ENCODE data around the gene ATR.
A peak's percentile ranks its signal among the peaks of the same experiment; 100 is the strongest.
"Not testable (repeated sequence)": the region's sequence is repeated elsewhere in the genome, so short reads cannot be mapped to it uniquely, and the experiment has no call there.

The ATR gene

DNA sequence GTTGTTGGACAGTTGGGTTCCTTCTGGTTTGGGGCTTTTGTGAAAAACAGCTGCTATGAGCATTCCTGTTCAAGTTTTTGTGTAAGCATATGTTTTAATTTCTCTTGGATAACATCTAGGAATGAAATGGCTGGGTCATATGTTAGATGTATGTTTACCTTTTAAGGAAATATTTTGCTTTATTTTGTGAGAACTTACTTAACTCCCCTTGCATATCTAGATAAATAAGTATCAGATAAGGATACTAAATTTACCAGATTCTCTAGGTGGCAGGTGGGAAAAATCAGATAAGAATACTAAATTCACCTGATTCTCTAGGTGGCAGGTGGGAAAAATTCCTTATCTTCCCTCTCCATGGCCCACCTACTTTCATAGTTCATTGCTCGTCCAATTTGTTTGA, 16.6 kb upstream of the ATR start:
- Histone ChIP-seq H3K9me3 (ENCODE audit: control insufficient read depth, low read length) (no peaks in the 10 kb centered on the region), H3K4me3 (ENCODE audit: extremely low read depth, insufficient read depth, low read length, poor library complexity, severe bottlenecking) (peak overlapping the region; percentile 67), H3K36me3 (ENCODE audit: control insufficient read depth, insufficient read depth, low read length) (no peaks in the 10 kb centered on the region), H3K4me1 (ENCODE audit: control insufficient read depth, insufficient read depth, low read length, poor library complexity, severe bottlenecking) (peaks cover 9% of the 10 kb centered on the region), H3K27ac (ENCODE audit: low read depth, low read length, severe bottlenecking) (peak overlapping the region; percentile 92)
- WGBS, 2 experiments (ENCODE audit: insufficient coverage in 2 of 2): no CpG with 5 or more reads among the region's 1 CpG

DNA sequence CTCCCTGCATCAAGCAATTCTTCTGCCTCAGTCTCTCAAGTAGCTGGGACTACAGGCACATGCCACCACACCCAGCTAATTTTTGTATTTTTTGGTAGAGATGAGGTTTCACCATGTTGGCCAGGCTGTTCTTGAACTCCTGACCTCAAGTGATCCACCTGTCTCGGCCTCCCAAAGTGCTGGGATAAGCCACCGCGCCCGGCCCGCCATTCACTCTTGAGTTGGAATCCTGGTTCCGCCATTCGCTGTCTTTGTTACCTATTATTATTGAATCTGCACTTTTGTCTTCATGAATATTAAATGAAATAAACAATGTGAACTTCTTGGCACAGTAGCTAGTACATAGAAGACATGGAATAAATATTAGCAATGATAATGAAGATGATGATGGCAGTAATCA, 13.7 kb upstream of the ATR start:
- not testable (repeated sequence) for H3K9me3 ChIP-seq (ENCODE audit: control insufficient read depth, low read length); H3K4me3 ChIP-seq (ENCODE audit: extremely low read depth, insufficient read depth, low read length, poor library complexity, severe bottlenecking); H3K4me1 ChIP-seq (ENCODE audit: control insufficient read depth, insufficient read depth, low read length, poor library complexity, severe bottlenecking); H3K27ac ChIP-seq (ENCODE audit: low read depth, low read length, severe bottlenecking); H3K36me3 ChIP-seq (ENCODE audit: control insufficient read depth, insufficient read depth, low read length)
- 100% methylated on average over 1 to 5 of the region's 7 CpGs for WGBS, 2 experiments (ENCODE audit: insufficient coverage in 2 of 2)

DNA sequence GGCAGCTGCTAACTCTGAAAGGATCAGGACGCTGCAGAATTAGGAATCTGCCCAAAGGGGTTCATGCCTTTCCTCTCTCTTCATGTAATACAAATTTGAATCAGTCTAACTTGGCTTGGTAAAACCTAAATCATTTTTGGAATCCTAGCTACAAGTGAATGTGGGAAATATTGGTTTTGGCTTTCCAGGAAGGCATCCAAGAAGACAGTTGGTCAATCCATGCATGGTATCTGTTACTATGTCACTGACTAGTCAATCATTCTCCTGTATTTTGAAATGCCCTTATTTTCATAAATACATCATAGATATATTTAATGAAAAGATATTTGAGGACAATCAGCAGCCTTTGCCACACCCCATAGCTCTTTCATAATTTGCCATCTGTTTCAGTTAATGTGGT, 10.2 kb upstream of the ATR start:
- no peaks in the 10 kb centered on the region for H3K36me3 ChIP-seq (ENCODE audit: control insufficient read depth, insufficient read depth, low read length)
- H3K4me1 ChIP-seq (ENCODE audit: control insufficient read depth, insufficient read depth, low read length, poor library complexity, severe bottlenecking): no peaks in the 10 kb centered on the region
- no peak overlapping the region for H3K27ac ChIP-seq (ENCODE audit: low read depth, low read length, severe bottlenecking)
- 50 to 80% methylated on average over 1 of the region's 1 CpG for WGBS, 2 experiments (ENCODE audit: insufficient coverage in 2 of 2)
- no peaks in the 10 kb centered on the region for H3K9me3 ChIP-seq (ENCODE audit: control insufficient read depth, low read length)
- no peak overlapping the region for H3K4me3 ChIP-seq (ENCODE audit: extremely low read depth, insufficient read depth, low read length, poor library complexity, severe bottlenecking)

DNA sequence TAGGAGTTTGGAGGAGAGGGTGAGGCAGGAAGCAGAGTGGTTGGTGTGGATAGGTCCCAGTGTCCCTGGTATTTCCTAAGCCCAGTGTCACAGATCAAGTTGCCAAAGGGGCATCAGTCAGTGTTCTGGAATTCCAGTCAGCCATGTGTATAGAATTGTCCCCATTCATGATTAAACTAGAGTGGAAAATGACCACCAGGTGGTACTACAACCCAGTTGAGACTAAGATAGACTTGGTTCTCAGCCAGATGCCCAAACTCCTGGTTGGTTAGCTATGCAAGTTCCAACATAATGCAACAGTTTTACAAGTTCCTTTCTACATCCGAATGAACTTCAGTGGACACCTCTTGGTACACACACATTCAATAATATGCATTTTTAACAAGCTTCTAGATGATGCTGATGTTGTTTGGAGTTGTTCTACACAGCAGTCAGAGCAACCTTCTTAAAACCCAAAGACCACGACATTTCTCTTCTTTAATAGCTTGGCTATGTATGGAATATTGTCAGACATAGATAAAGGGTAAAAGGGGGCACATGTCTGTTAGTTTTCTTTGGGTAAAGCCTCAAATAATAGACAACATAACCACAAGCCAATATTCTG, 8.4 kb upstream of the ATR start:
- no peaks in the 10 kb centered on the region for H3K9me3 ChIP-seq (ENCODE audit: control insufficient read depth, low read length)
- no peak overlapping the region for H3K27ac ChIP-seq (ENCODE audit: low read depth, low read length, severe bottlenecking)
- no peaks in the 10 kb centered on the region for H3K36me3 ChIP-seq (ENCODE audit: control insufficient read depth, insufficient read depth, low read length)
- H3K4me3 ChIP-seq (ENCODE audit: extremely low read depth, insufficient read depth, low read length, poor library complexity, severe bottlenecking): no peak overlapping the region
- WGBS, 2 experiments (ENCODE audit: insufficient coverage in 2 of 2): no CpG with 5 or more reads among the region's 2 CpGs
- no peaks in the 10 kb centered on the region for H3K4me1 ChIP-seq (ENCODE audit: control insufficient read depth, insufficient read depth, low read length, poor library complexity, severe bottlenecking)

DNA sequence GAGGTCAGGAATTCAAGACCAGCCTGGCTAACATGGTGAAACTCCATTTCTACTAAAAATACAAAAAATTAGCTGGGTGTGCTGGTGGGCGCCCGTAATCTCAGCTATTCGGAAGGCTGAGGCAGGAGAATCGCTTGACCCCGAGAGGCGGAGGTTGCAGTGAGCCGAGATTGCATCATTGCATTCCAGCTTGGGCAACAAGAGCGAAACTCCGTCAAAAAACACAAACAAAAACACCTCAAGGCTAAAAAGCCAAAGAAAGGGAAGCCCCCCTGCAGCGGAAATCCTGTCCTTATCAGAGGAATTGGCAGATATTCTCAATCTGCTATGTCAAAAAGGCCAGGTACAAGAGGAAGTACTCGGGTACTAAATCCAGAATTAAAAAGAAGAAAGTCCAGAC, 2.5 kb upstream of the ATR start:
- WGBS, 2 experiments (ENCODE audit: insufficient coverage in 2 of 2): 68% methylated on average over 8 to 9 of the region's 11 CpGs
- not testable (repeated sequence) for H3K36me3 ChIP-seq (ENCODE audit: control insufficient read depth, insufficient read depth, low read length); H3K4me3 ChIP-seq (ENCODE audit: extremely low read depth, insufficient read depth, low read length, poor library complexity, severe bottlenecking); H3K27ac ChIP-seq (ENCODE audit: low read depth, low read length, severe bottlenecking); H3K9me3 ChIP-seq (ENCODE audit: control insufficient read depth, low read length); H3K4me1 ChIP-seq (ENCODE audit: control insufficient read depth, insufficient read depth, low read length, poor library complexity, severe bottlenecking)

DNA sequence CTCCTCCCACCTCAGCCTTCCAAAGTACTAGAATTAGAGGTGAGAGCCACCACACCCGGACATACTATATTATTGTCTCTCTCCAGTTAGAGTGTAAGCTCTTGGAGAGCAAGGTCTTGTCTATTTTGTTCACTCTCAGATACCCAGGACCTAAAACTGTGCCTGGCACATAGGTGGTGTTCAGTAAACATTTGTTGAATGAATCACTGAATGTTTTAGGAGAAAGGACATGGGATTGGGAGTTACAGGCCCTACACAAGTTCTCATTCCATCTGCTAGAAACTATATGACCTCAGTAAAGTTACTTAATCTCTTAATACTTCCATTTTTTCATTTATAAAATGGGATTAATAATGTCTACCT, 1.5 kb upstream of the ATR start:
- no peaks in the 10 kb centered on the region for H3K36me3 ChIP-seq (ENCODE audit: control insufficient read depth, insufficient read depth, low read length)
- H3K27ac ChIP-seq (ENCODE audit: low read depth, low read length, severe bottlenecking): no peak overlapping the region
- no CpG with 5 or more reads among the region's 1 CpG for WGBS, 2 experiments (ENCODE audit: insufficient coverage in 2 of 2)
- H3K4me3 ChIP-seq (ENCODE audit: extremely low read depth, insufficient read depth, low read length, poor library complexity, severe bottlenecking): no peak overlapping the region
- no peaks in the 10 kb centered on the region for H3K4me1 ChIP-seq (ENCODE audit: control insufficient read depth, insufficient read depth, low read length, poor library complexity, severe bottlenecking)
- H3K9me3 ChIP-seq (ENCODE audit: control insufficient read depth, low read length): no peaks in the 10 kb centered on the region

DNA sequence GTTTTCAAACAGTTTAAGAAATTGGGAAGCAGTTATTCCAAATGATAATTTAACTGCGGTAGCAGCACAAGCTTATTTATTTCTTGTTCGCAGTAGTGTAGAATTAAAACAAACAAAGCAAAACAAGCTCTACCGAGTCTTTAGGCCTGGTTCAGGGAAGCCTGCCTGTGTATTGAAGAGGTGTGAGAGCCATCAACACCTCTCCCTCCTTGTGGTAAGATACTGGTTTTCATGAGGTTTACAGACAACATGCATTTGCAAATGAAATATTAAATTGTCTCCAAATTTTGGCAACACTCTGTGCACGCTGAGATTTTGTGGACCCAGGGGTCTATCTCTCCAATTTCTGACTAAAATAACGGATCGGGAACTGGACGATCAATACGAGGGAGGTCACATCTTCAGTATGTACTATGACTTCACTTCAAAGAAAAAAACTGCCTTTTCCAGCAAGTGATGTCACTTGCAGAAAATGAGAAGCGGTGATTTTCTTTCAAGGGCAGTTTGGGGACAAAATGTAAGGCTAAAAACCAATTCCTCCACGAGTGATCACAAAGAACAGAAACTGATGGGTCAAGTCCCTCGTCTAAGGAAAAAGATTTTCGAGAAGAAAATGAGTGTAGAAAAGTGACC, 721 bp downstream of the ATR start:
- WGBS, 2 experiments (ENCODE audit: insufficient coverage in 2 of 2): 0% methylated on average over 2 to 6 of the region's 12 CpGs
- Histone ChIP-seq H3K36me3 (ENCODE audit: control insufficient read depth, insufficient read depth, low read length) (no peaks in the 10 kb centered on the region), H3K27ac (ENCODE audit: low read depth, low read length, severe bottlenecking) (peak overlapping the region; percentile 92), H3K4me1 (ENCODE audit: control insufficient read depth, insufficient read depth, low read length, poor library complexity, severe bottlenecking) (no peaks in the 10 kb centered on the region), H3K4me3 (ENCODE audit: extremely low read depth, insufficient read depth, low read length, poor library complexity, severe bottlenecking) (peak overlapping the region; percentile 85), H3K9me3 (ENCODE audit: control insufficient read depth, low read length) (no peaks in the 10 kb centered on the region)

DNA sequence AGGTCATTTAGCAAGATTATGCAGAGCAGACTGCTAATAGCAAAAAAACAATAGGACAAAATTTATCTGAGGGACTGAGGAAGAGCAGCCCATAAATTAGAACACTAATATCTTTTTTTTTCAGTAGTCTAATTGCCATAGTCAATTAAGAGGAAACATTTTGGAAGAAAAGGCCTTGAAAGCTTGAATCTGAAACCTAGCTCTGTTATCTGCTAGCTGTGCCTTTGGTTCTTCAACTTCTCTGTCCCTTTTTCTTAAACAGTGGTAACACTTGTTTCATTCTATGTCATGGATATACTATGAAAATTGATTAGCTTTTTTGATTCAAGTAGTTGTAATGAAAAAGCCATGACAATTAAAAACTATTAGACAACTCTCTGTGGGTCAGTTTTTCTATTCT, 1.7 kb downstream of the ATR start:
- Histone ChIP-seq H3K4me3 (ENCODE audit: extremely low read depth, insufficient read depth, low read length, poor library complexity, severe bottlenecking) (no peak overlapping the region), H3K9me3 (ENCODE audit: control insufficient read depth, low read length) (no peaks in the 10 kb centered on the region), H3K4me1 (ENCODE audit: control insufficient read depth, insufficient read depth, low read length, poor library complexity, severe bottlenecking) (no peaks in the 10 kb centered on the region), H3K36me3 (ENCODE audit: control insufficient read depth, insufficient read depth, low read length) (no peaks in the 10 kb centered on the region), H3K27ac (ENCODE audit: low read depth, low read length, severe bottlenecking) (no peak overlapping the region)

DNA sequence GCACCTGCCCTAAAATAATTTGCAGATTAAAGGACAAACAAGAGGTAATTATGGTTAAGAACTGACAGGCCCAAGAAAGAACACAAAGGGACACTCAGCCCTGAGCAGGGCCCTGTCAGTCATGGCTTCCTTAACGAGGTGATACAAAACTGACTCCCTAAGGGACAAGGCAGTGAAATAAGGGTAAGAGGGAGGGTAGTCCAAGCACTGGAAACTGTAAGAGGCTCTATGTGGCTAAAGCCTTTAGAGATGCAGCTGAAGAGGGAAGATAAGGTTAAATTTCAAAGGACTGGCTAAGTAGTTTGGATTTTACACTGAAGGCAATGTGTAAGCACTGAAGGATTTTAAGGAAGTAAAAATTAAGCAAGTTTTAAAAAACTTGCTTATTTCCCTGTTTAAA, 3.9 kb downstream of the ATR start:
- Histone ChIP-seq H3K4me3 (ENCODE audit: extremely low read depth, insufficient read depth, low read length, poor library complexity, severe bottlenecking) (no peak overlapping the region), H3K27ac (ENCODE audit: low read depth, low read length, severe bottlenecking) (no peak overlapping the region), H3K36me3 (ENCODE audit: control insufficient read depth, insufficient read depth, low read length) (peaks cover 3% of the 10 kb centered on the region), H3K9me3 (ENCODE audit: control insufficient read depth, low read length) (no peaks in the 10 kb centered on the region), H3K4me1 (ENCODE audit: control insufficient read depth, insufficient read depth, low read length, poor library complexity, severe bottlenecking) (no peaks in the 10 kb centered on the region)
- WGBS, 2 experiments (ENCODE audit: insufficient coverage in 2 of 2): 82% methylated on average over 1 of the region's 1 CpG; no CpG with 5 or more reads in 1 of the 2 experiments

DNA sequence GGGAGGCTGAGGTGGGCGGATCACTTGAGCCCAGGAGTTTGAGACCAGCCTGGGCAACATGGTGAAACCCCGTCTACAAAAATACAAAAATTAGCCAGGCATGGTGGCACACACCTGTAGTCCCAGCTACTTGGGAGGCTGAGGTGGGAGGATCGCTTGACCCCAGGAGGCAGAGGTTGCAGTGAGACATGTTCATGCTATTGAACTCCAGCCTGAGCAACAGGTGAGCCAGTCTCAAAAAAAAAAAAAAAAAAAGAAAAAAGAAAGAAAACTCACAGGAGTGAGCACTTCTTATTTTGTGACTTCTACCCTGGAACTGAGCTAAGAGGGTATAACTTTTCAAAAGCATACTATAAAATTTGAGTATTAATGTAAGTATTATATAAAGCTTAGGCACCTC, 4.3 kb downstream of the ATR start:
- not testable (repeated sequence) for H3K4me3 ChIP-seq (ENCODE audit: extremely low read depth, insufficient read depth, low read length, poor library complexity, severe bottlenecking); H3K4me1 ChIP-seq (ENCODE audit: control insufficient read depth, insufficient read depth, low read length, poor library complexity, severe bottlenecking); H3K36me3 ChIP-seq (ENCODE audit: control insufficient read depth, insufficient read depth, low read length); H3K9me3 ChIP-seq (ENCODE audit: control insufficient read depth, low read length); H3K27ac ChIP-seq (ENCODE audit: low read depth, low read length, severe bottlenecking)
- WGBS, 2 experiments (ENCODE audit: insufficient coverage in 2 of 2): 94 to 100% methylated on average over 1 to 3 of the region's 3 CpGs

DNA sequence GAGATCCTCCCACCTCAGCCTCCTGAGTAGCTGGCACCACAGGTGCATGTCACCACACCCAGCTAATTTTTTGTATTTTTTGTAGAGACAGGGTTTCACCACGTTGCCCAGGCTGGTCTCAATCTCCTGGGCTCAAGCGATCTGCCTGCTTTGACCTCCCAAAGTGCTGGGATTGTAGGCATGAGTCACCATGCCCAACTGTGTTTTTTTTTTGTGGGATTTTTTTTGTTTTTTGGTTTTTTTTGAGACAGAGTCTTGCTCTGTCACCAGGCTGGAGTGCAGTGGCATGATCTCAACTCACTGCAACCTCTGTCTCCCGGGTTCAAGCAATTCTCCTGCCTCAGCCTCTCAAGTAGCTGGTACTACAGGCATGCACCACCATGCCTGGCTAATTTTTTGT, 9.1 kb downstream of the ATR start:
- not testable (repeated sequence) for H3K4me1 ChIP-seq (ENCODE audit: control insufficient read depth, insufficient read depth, low read length, poor library complexity, severe bottlenecking); H3K4me3 ChIP-seq (ENCODE audit: extremely low read depth, insufficient read depth, low read length, poor library complexity, severe bottlenecking); H3K9me3 ChIP-seq (ENCODE audit: control insufficient read depth, low read length); H3K27ac ChIP-seq (ENCODE audit: low read depth, low read length, severe bottlenecking)
- peaks cover 21% of the 10 kb centered on the region for H3K36me3 ChIP-seq (ENCODE audit: control insufficient read depth, insufficient read depth, low read length)
- WGBS, 2 experiments (ENCODE audit: insufficient coverage in 2 of 2): 100% methylated on average over 2 of the region's 3 CpGs; no CpG with 5 or more reads in 1 of the 2 experiments

All from mesodermal cell (in vitro differentiated cells).